Endothelial cell of umbilical vein (primary cell): Measurements from ENCODE around the gene DLD. TPM values are rescaled to one million over a fixed set of nuclear protein-coding genes. Genes with fewer than 3 reads are reported as not detected.
A peak's percentile ranks its signal among the peaks of the same experiment; 100 is the strongest.

Experiments used
- BruUV-seq: library from RNA; stranded (reverse); fragments of 400-500 nt; replicated peaks from 2 replicates; lab custom pipeline; 2021; lab: Mats Ljungman, UMichigan
- CTCF ChIA-PET: fragments of 300-600, 350-600 bp; sonication (Branson Sonifier 250); formaldehyde crosslinking; loops from one replicate; lab custom pipeline; 2021; ENCODE audit warnings: antibody characterized with exemption, inconsistent platforms; lab: Charles Lee
- POLR2A ChIA-PET: fragments of 300-600, 350-600 bp; sonication (Branson Sonifier 250); formaldehyde crosslinking; loops from one replicate; lab custom pipeline; 2021; ENCODE audit warnings: antibody characterized with exemption, inconsistent platforms; lab: Charles Lee
- DNase-seq: peaks from one replicate; pipeline ENCODE4 v3.0.0-alpha.2; 2011; ENCODE audit warnings: low read depth, low spot score
- FAIRE-seq: peaks from 2 replicates; lab custom pipeline; 2011; peaks lifted over from hg19 to GRCh38; lab: Jason Lieb, UNC
- H2AFZ ChIP-seq: 2 replicates; pipeline ENCODE4 v1.6.0; 2012; ENCODE audit warnings: low read depth, low read length, control low read depth, inconsistent platforms
- H3K27ac ChIP-seq: 2 replicates; pipeline ENCODE4 v1.5.1; 2011; ENCODE audit warnings: low read depth, mild to moderate bottlenecking, control low read depth, low read length, moderate library complexity; ENCODE audit not compliant: insufficient read depth
- H3K27me3 ChIP-seq, 2 experiments: 2 replicates each; pipeline versions ENCODE4 v1.6.0 to v1.6.1; 2011; ENCODE audit warnings: low read length in 2 of 2, mixed read lengths in 1 of 2; ENCODE audit not compliant: control insufficient read depth in 2 of 2, insufficient read depth in 2 of 2
- H3K36me3 ChIP-seq, 2 experiments: 2 replicates in 1 of 2; 3 replicates in 1 of 2; pipeline ENCODE4 v1.5.1; 2011; ENCODE audit warnings: low read length in 2 of 2, mild to moderate bottlenecking in 1 of 2, moderate library complexity in 1 of 2; ENCODE audit not compliant: control insufficient read depth in 2 of 2, insufficient read depth in 2 of 2; ENCODE audit errors: extremely low read depth in 1 of 2
- H3K4me1 ChIP-seq: 3 replicates; pipeline ENCODE4 v1.5.1; 2011; ENCODE audit warnings: mild to moderate bottlenecking, low read length; ENCODE audit not compliant: control insufficient read depth, insufficient read depth; ENCODE audit errors: extremely low read depth
- H3K4me2 ChIP-seq: 2 replicates; pipeline ENCODE4 v1.6.1; 2011; ENCODE audit warnings: low read length, control low read depth, mixed read lengths; ENCODE audit not compliant: insufficient read depth
- H3K4me3 ChIP-seq, 3 experiments: fragments of 200-600 bp in 1 of 3; sonication (generic), shearing (Covaris generic) in 1 of 3; replicated peaks in 1 of 3; 2 replicates each; pipeline ENCODE4 v1.5.1; 2011 to 2016; ENCODE audit warnings: control low read depth in 3 of 3, low read length in 3 of 3, mild to moderate bottlenecking in 2 of 3, inconsistent platforms in 1 of 3, low read depth in 1 of 3, moderate library complexity in 1 of 3; ENCODE audit not compliant: insufficient read depth in 1 of 3
- H3K79me2 ChIP-seq: 2 replicates; pipeline ENCODE4 v1.6.0; 2012; ENCODE audit warnings: low read length, inconsistent platforms; ENCODE audit not compliant: control insufficient read depth, insufficient read depth
- H3K9ac ChIP-seq: replicated peaks from 2 replicates; pipeline ENCODE3; 2011; ENCODE audit warnings: low read length, control low read depth; ENCODE audit not compliant: insufficient read depth; ENCODE audit errors: extremely low read depth
- H3K9me1 ChIP-seq: replicated peaks from 3 replicates; pipeline ENCODE4 v1.6.0; 2011; ENCODE audit warnings: mild to moderate bottlenecking, low read length; ENCODE audit not compliant: control insufficient read depth, insufficient read depth; ENCODE audit errors: extremely low read depth
- H3K9me3 ChIP-seq: replicated peaks from 2 replicates; pipeline ENCODE4 v1.5.1; 2012; ENCODE audit warnings: low read length, inconsistent platforms; ENCODE audit not compliant: control insufficient read depth, insufficient read depth
- H4K20me1 ChIP-seq: replicated peaks from 2 replicates; pipeline ENCODE3; 2011; ENCODE audit warnings: mild to moderate bottlenecking, low read length; ENCODE audit not compliant: control insufficient read depth, insufficient read depth; ENCODE audit errors: extremely low read depth
- CTCF ChIP-seq, 2 donors: IDR thresholded peaks; 1 replicate in 1 of 2; 2 replicates in 1 of 2; pipeline ENCODE4 v1.5.1; 2011; ENCODE audit warnings: low read length in 2 of 2, mild to moderate bottlenecking in 2 of 2, moderate library complexity in 2 of 2, control low read depth in 1 of 2, inconsistent platforms in 1 of 2, low read depth in 1 of 2; ENCODE audit not compliant: insufficient read depth in 1 of 2; ENCODE audit errors: extremely low read depth in 1 of 2
- EZH2 ChIP-seq: IDR thresholded peaks from 2 replicates; pipeline ENCODE4 v1.6.1; 2012; ENCODE audit warnings: borderline replicate concordance, low read depth, mild to moderate bottlenecking, moderate library complexity, low read length, inconsistent platforms; ENCODE audit not compliant: severe bottlenecking
- FOS ChIP-seq: IDR thresholded peaks from 2 replicates; pipeline ENCODE4 v1.6.1; 2011; ENCODE audit warnings: mild to moderate bottlenecking, low read length, moderate library complexity, borderline replicate concordance; ENCODE audit not compliant: insufficient read depth
- GATA2 ChIP-seq: IDR thresholded peaks from 2 replicates; pipeline ENCODE4 v1.7.0; 2011; ENCODE audit warnings: low read depth, mild to moderate bottlenecking, moderate library complexity, mixed read lengths, low read length; ENCODE audit not compliant: insufficient read length, insufficient read depth
- JUN ChIP-seq: IDR thresholded peaks from 2 replicates; pipeline ENCODE4 v1.6.1; 2011; ENCODE audit warnings: borderline replicate concordance, low read depth; ENCODE audit not compliant: insufficient read length, insufficient read depth
- MAX ChIP-seq: IDR thresholded peaks from 2 replicates; pipeline ENCODE4 v1.6.1; 2011; ENCODE audit not compliant: insufficient read depth, insufficient read length
- MYC ChIP-seq: IDR thresholded peaks from one replicate; pipeline ENCODE4 v1.6.1; 2011; ENCODE audit warnings: mild to moderate bottlenecking, low read depth, low read length
- POLR2A ChIP-seq: IDR thresholded peaks from 2 replicates; pipeline ENCODE4 v1.6.1; 2012; ENCODE audit warnings: low read depth, mild to moderate bottlenecking, control low read depth, low read length
- POLR2AphosphoS5 ChIP-seq: IDR thresholded peaks from 2 replicates; pipeline ENCODE4 v1.6.1; 2012; ENCODE audit warnings: low read depth, mild to moderate bottlenecking, control low read depth, low read length, moderate library complexity; ENCODE audit not compliant: insufficient read depth
- dilution Hi-C: fragments of 300-500 bp; cut with MboI; formaldehyde crosslinking; loops from one replicate; pipeline ENCODE4 v1.15.0; 2019; ENCODE audit warnings: low sequenced_read_pairs; ENCODE audit not compliant: extremely low pct_ligation_motif_present
- intact Hi-C: fragments of 100-400 bp; cut with micrococcal nuclease; formaldehyde crosslinking; loops from one replicate; pipeline ENCODE4 v1.10.0; 2022
- polyA plus RNA-seq, 4 experiments: library from polyadenylated mRNA; depleted of rRNA in 3 of 4; stranded (reverse) in 3 of 4; unstranded in 1 of 4; fragments of >200 nt; gene quantifications; 2 replicates each; pipeline versions ENCODE4 v1.2.1 to v1.2.3, GENCODE V29; 2011 to 2012; ENCODE audit warnings: missing spikeins in 1 of 4
- total RNA-seq: library from RNA; stranded (reverse); gene quantifications from 2 replicates; pipeline ENCODE4 v1.2.3, GENCODE V29; 2021

Gene DLD
- total and polyA plus RNA-seq, 2 donors (not counting 3 experiments of a cell fraction or from before 2014, with no cell fraction given): 61.7 to 95.0 TPM

GRCh38 chr7:107946881-107947280 is 55.9 kb downstream of the DLD start:
- no peaks in the 10 kb centered on the region for H4K20me1 ChIP-seq
- BruUV-seq: no TSS peak
- DNase-seq (no peak), FAIRE-seq (no peak)
- H3K9me1 ChIP-seq: no peaks in the 10 kb centered on the region
- no peak overlapping the region for H3K9ac ChIP-seq
- H3K9me3 ChIP-seq: no peaks in the 10 kb centered on the region
- peaks cover 97% of the 10 kb centered on the region for H3K4me1 ChIP-seq
- no peaks in the 10 kb centered on the region for H3K27me3 ChIP-seq
- no peak overlapping the region for H3K27ac ChIP-seq
- peaks cover 37 to 65% of the 10 kb centered on the region in 2 experiments for H3K36me3 ChIP-seq
- TF ChIP-seq EZH2 (no peak), POLR2A (peak; percentile 19)
- ChIA-PET CTCF (interaction anchor here (1.2 kb wide), 1 partner anchor 70 kb away, joined by 4 read pairs; no protein-coding TSS in a partner anchor), POLR2A (no interaction called here)
- intact Hi-C loops: no loop called here
- H2AFZ ChIP-seq: no peak overlapping the region
- H3K4me2 ChIP-seq: no peak overlapping the region
- H3K79me2 ChIP-seq: peaks cover 32% of the 10 kb centered on the region
- no peak overlapping the region for H3K4me3 ChIP-seq
- dilution Hi-C loops: no loop called here

- peak; percentile 97 for DNase-seq
- FAIRE-seq: peak; percentile 93
- H3K79me2 ChIP-seq: peaks cover 36% of the 10 kb centered on the region
- ChIA-PET POLR2A (interaction anchor here (0.7 kb wide), 2 partner anchors 47 to 353 kb away, joined by 3 read pairs; no protein-coding TSS in a partner anchor), CTCF (interaction anchor here (0.6 to 1.3 kb wide), 8 partner anchors 9 to 197 kb away, joined by 3 to 4 read pairs (median 3); no protein-coding TSS in a partner anchor)
- no peak for TF ChIP-seq MYC
- TF ChIP-seq JUN: peak; percentile 65
- peak; percentile 88 for TF ChIP-seq FOS
- no peak for TF ChIP-seq MAX
- no peak for TF ChIP-seq CTCF (IDR thresholded peaks at IDR 0.05; ENCODE audit: extremely low read depth in 1 of 2, insufficient read depth in 1 of 2, low read depth in 1 of 2, low read length in 2 of 2)
- peak; percentile 59 for TF ChIP-seq POLR2A
- TF ChIP-seq POLR2AphosphoS5: peak; percentile 82
- TF ChIP-seq EZH2: no peak
- peak; percentile 95 for TF ChIP-seq GATA2
- peaks cover 41 to 70% of the 10 kb centered on the region in 2 experiments for H3K36me3 ChIP-seq
- intact Hi-C loops (loop anchor here (1.0 to 2.0 kb wide), 4 partner anchors 9 to 66 kb away; no protein-coding TSS in a partner anchor), dilution Hi-C loops (no loop called here)
- peak overlapping the region; percentile 89 for H3K27ac ChIP-seq
- H4K20me1 ChIP-seq: no peaks in the 10 kb centered on the region
- no peaks in the 10 kb centered on the region for H3K9me1 ChIP-seq
- H3K4me3 ChIP-seq: no peak overlapping the region
- peak overlapping the region; percentile 32 for H3K9ac ChIP-seq
- TSS peak; percentile 39 for BruUV-seq
- H3K27me3 ChIP-seq: no peaks in the 10 kb centered on the region
- H3K9me3 ChIP-seq: no peaks in the 10 kb centered on the region
- H2AFZ ChIP-seq: no peak overlapping the region
- H3K4me1 ChIP-seq: peaks cover 98% of the 10 kb centered on the region
- H3K4me2 ChIP-seq: peak overlapping the region; percentile 70
Observed at GRCh38 chr7:107948645-107949442, 57.9 kb downstream of the DLD start.
